GM12891 (cell line): Measurements from ENCODE around the gene OTOG.

Experiments used
- POLR2A ChIP-seq: IDR thresholded peaks from 2 replicates; pipeline ENCODE4 v1.6.1; 2011; ENCODE audit warnings: low read depth, low read length, control low read depth
- POLR2AphosphoS5 ChIP-seq: IDR thresholded peaks from 2 replicates; pipeline ENCODE4 v1.6.1; 2011; ENCODE audit warnings: low read depth, low read length, control low read depth

- TF ChIP-seq POLR2A = no peak
- no peak for TF ChIP-seq POLR2AphosphoS5
Observed at GRCh38 chr11:17639091-17639490, 92.0 kb downstream of the OTOG start.
